Measurements from ENCODE around the gene CNTNAP2. TPM values are rescaled to one million over a fixed set of nuclear protein-coding genes. Genes with fewer than 3 reads are reported as not detected.

Gene CNTNAP2
- total RNA-seq, 1 donor from 2014 or later: 4.2 TPM

- no peaks in the 10 kb centered on the region for H3K4me1 Mint-ChIP-seq
- H3K27me3 Mint-ChIP-seq (ENCODE audit: low read depth): peaks cover 29% of the 10 kb centered on the region
- DNase-seq (ENCODE audit: low spot score in 2 of 2, unreplicated experiment in 2 of 2): no peak
- H3K4me3 Mint-ChIP-seq: no peak overlapping the region
- no peak overlapping the region for H3K27ac Mint-ChIP-seq
- TF ChIP-seq CTCF (IDR thresholded peaks at IDR 0.05; ENCODE audit: unreplicated experiment): no peak
- no peaks in the 10 kb centered on the region for H3K36me3 Mint-ChIP-seq
- no peaks in the 10 kb centered on the region for H3K9me3 Mint-ChIP-seq
Measured at GRCh38 chr7:147170341-147171012, 1053.9 kb downstream of the CNTNAP2 start.

DNA sequence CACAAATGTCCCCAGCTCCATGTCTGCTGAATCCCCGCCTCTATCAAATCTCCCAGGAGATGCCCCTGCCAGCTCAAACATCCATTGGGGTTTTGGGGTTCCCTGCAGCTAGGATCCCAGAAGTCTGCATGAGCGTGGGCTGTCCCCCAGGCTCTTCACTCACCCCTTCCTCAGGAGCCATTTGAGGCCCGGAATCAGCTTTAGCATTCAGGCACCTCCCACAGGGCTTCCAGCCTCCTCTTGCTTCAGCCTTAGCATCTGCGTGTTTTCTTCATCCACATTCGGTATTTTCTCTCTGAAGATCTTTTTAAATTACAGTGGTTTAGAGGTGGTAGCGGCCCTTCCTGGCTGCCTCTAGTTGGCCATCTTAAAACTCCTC lies 1054.4 kb downstream of the CNTNAP2 start:
- H3K4me1 Mint-ChIP-seq: no peaks in the 10 kb centered on the region
- H3K36me3 Mint-ChIP-seq: no peaks in the 10 kb centered on the region
- H3K9me3 Mint-ChIP-seq: no peaks in the 10 kb centered on the region
- H3K4me3 Mint-ChIP-seq: no peak overlapping the region
- TF ChIP-seq CTCF (IDR thresholded peaks at IDR 0.05; ENCODE audit: unreplicated experiment): no peak
- DNase-seq (ENCODE audit: low spot score in 2 of 2, unreplicated experiment in 2 of 2): no peak
- no peak overlapping the region for H3K27ac Mint-ChIP-seq
- H3K27me3 Mint-ChIP-seq (ENCODE audit: low read depth): peaks cover 30% of the 10 kb centered on the region

- H3K4me3 Mint-ChIP-seq: no peak overlapping the region
- no peak for DNase-seq (ENCODE audit: low spot score in 2 of 2, unreplicated experiment in 2 of 2)
- no peaks in the 10 kb centered on the region for H3K4me1 Mint-ChIP-seq
- H3K9me3 Mint-ChIP-seq: no peaks in the 10 kb centered on the region
- TF ChIP-seq CTCF (IDR thresholded peaks at IDR 0.05; ENCODE audit: unreplicated experiment): no peak
- H3K27me3 Mint-ChIP-seq (ENCODE audit: low read depth): peaks cover 34% of the 10 kb centered on the region
- H3K36me3 Mint-ChIP-seq: no peaks in the 10 kb centered on the region
- H3K27ac Mint-ChIP-seq: no peak overlapping the region
Measured at GRCh38 chr7:147173883-147174282, 1057.3 kb downstream of the CNTNAP2 start.

DNA sequence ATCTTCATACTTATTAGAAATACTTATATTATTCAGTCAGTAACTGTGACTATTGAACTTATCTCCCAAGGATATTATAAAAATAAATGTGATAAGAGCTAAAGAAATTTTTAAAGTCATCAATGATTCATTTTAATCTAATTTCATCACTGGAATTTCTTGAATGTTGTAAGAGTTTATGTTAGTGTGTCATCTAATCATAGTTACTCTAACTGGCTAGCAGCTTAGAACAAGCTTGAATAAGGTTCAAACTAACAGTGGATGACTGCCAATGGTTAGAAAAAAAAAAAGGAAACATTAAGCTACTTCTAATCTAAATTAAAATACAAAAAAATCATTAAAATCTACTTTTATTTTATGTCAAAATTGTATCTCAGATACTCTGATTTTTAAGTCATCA lies 1066.3 kb downstream of the CNTNAP2 start:
- H3K36me3 Mint-ChIP-seq: no peaks in the 10 kb centered on the region
- DNase-seq (ENCODE audit: low spot score in 2 of 2, unreplicated experiment in 2 of 2): no peak
- H3K27me3 Mint-ChIP-seq (ENCODE audit: low read depth): peaks cover 4% of the 10 kb centered on the region
- no peak for TF ChIP-seq CTCF (IDR thresholded peaks at IDR 0.05; ENCODE audit: unreplicated experiment)
- peaks cover 15% of the 10 kb centered on the region for H3K9me3 Mint-ChIP-seq
- no peak overlapping the region for H3K4me3 Mint-ChIP-seq
- no peak overlapping the region for H3K27ac Mint-ChIP-seq
- no peaks in the 10 kb centered on the region for H3K4me1 Mint-ChIP-seq

GRCh38 chr7:147183276-147183675 lies 1066.7 kb downstream of the CNTNAP2 start:
- H3K9me3 Mint-ChIP-seq: peaks cover 15% of the 10 kb centered on the region
- no peaks in the 10 kb centered on the region for H3K4me1 Mint-ChIP-seq
- no peak for TF ChIP-seq CTCF (IDR thresholded peaks at IDR 0.05; ENCODE audit: unreplicated experiment)
- H3K27me3 Mint-ChIP-seq (ENCODE audit: low read depth): peaks cover 3% of the 10 kb centered on the region
- H3K36me3 Mint-ChIP-seq: no peaks in the 10 kb centered on the region
- DNase-seq (ENCODE audit: low spot score in 2 of 2, unreplicated experiment in 2 of 2): no peak
- no peak overlapping the region for H3K4me3 Mint-ChIP-seq
- no peak overlapping the region for H3K27ac Mint-ChIP-seq

- no peak overlapping the region for H3K27ac Mint-ChIP-seq
- no peaks in the 10 kb centered on the region for H3K36me3 Mint-ChIP-seq
- DNase-seq (ENCODE audit: low spot score in 2 of 2, unreplicated experiment in 2 of 2): no peak
- TF ChIP-seq CTCF (IDR thresholded peaks at IDR 0.05; ENCODE audit: unreplicated experiment): no peak
- peaks cover 15% of the 10 kb centered on the region for H3K9me3 Mint-ChIP-seq
- H3K4me1 Mint-ChIP-seq: no peaks in the 10 kb centered on the region
- no peaks in the 10 kb centered on the region for H3K27me3 Mint-ChIP-seq (ENCODE audit: low read depth)
- no peak overlapping the region for H3K4me3 Mint-ChIP-seq
Measured at GRCh38 chr7:147188467-147188866, 1071.9 kb downstream of the CNTNAP2 start.
